ENCODE results near the gene RBM6.
"Not testable (repeated sequence)": the region's sequence is repeated elsewhere in the genome, so short reads cannot be mapped to it uniquely, and the experiment has no call there.

The RBM6 gene

GRCh38 chr3:49901366-49902339, 38.3 kb upstream of the RBM6 start:
- H3K4me3 ChIP-seq (ENCODE audit: low read length): peak overlapping the region; percentile 4
- no peak for DNase-seq (ENCODE audit: low read depth)
- TF ChIP-seq CTCF (conservative IDR thresholded peaks at IDR 0.05; ENCODE audit: low read depth, low read length): no peak

DNA sequence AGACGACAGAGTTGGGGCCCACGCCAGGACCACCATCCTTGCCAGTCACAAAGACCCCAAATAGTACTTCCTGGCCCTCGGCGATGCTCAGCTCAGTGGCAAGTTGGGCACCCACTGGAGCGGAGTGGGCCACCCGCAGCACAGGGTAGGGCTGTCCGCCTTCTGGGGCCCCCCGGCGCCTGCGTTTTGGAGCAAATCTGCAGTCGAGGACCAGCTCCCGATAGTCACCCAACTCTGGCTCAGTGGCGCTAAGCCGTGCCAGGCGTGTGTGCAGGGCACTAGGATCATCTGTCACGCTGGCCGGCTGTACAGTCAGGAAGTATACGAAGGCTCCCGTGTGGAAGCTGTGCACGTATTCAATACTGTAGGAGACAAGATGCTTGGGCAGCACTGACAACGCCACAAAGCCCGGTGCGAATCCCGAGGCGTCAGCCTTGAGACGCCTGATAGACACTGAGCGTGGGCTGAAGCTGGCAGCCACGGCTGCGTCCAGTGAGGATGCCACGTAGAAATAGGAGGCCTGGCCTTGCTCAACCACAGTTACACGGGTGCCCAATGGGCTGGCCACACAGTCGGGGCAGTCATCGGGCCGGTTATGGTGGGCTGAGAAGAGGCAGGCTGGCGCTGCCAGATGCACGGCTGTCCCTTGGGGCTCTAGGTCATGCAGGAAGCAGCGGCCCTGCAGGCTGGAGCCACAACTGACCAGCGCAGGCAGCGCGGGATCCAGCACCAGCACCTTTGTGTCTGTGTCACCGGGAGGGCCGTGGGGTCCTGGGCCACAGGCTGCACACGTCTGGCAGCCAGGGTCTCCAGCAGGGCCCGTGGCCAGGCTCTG, 37.2 kb upstream of the RBM6 start:
- no peak for DNase-seq (ENCODE audit: low read depth)
- no peak overlapping the region for H3K4me3 ChIP-seq (ENCODE audit: low read length)
- no peak for TF ChIP-seq CTCF (conservative IDR thresholded peaks at IDR 0.05; ENCODE audit: low read depth, low read length)

DNA sequence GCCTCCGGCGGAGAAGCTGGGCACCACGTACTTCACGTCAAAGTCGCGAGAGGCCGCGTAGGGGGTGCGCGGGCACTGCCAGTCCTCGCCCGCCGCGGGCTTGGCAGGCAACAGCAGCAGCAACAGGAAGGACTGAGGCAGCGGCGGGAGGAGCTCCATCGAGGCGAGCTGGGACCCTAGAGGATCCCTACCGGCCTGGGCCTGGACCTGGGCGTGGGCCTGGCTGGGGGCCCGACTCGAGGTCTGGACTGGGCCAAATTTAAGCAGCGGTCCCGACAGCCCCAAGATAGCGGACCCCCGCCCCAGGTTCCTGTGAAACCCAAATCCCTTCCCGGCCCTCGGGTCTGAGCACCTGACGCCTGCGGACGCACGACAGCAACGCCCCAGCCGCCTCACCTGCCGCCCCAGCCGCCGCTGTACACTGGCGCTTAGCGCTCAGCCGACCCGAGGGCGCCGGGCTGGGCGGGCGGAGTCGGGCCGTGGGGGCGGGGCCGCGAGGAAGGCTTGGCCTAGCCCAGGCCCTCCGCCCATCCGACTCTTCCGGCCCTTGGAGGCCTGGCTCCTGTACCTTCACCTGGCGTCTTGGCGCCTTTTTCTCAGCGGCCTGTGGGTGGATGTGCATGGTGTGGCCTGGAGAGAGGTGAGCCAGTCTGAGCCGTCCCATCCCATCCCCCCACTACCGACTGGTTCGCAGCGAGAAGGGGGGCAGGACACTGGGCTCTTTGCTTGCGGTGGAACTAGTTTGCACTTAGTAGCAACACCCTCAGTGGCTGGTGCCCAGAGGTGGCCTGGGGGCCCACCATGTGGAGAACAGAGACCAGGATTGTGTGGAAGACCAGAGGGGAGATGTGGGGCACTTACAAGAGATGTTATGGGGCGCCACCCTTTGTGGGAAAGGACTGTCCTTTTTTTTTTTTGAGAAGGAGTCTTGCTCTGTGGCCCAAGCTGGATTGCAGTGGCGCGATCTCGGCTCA, 36.2 kb upstream of the RBM6 start, which contains the start of gene MST1R:
MST1R (minus strand) TSS at position 423 of the 974 bp plus-strand sequence; CDS start at position 159, 264 bp downstream.
- no peak for TF ChIP-seq CTCF (conservative IDR thresholded peaks at IDR 0.05; ENCODE audit: low read depth, low read length)
- peak within 1 kb of the TSS; percentile 25 for H3K4me3 ChIP-seq (ENCODE audit: low read length)
- no peak for DNase-seq (ENCODE audit: low read depth)

DNA sequence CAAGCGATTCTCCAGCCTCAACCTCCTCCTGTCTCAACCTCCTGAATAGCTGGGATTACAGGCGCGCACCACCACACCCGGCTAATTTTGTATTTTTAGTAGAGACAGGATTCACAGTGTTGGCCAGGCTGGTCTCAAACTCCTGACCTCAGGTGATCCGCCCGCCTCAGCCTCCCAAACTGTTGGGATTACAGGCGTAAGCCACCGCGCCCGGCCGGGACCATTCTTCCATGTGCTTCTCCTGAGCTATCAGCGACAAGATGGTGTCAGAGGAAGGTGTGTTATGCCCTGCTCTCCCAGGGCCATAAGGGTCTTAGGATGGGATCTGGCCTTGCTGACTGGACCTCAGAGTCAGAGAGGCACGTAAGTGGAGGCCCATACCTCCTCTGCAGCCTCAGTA, 35.5 kb upstream of the RBM6 start:
- H3K4me3 ChIP-seq (ENCODE audit: low read length); DNase-seq (ENCODE audit: low read depth): not testable (repeated sequence)

GRCh38 chr3:49906073-49906743, 33.7 kb upstream of the RBM6 start:
- TF ChIP-seq CTCF (conservative IDR thresholded peaks at IDR 0.05; ENCODE audit: low read depth, low read length): peak; percentile 79
- H3K4me3 ChIP-seq (ENCODE audit: low read length): no peak overlapping the region

GRCh38 chr3:49908373-49909199, 31.4 kb upstream of the RBM6 start:
- no peak for TF ChIP-seq CTCF (conservative IDR thresholded peaks at IDR 0.05; ENCODE audit: low read depth, low read length)
- no peak overlapping the region for H3K4me3 ChIP-seq (ENCODE audit: low read length)
- DNase-seq (ENCODE audit: low read depth): no peak

More at GRCh38 chr3:49906073-49906743, 33.7 kb upstream of the RBM6 start:
- no peak for DNase-seq (ENCODE audit: low read depth)
